K562 (cell line): ENCODE data around the gene ATF6B. TPM values are rescaled to one million over a fixed set of nuclear protein-coding genes. Genes with fewer than 3 reads are reported as not detected.

ENCODE experiments used
- ATAC-seq: fragments of 200-7000 bp; cut with Tn5 transposase; 3 replicates; pipeline ENCODE4 v1.9.1; 2020; ENCODE audit warnings: moderate library complexity
- BruUV-seq: library from RNA; stranded (reverse); fragments of 400-500 nt; replicated peaks from 2 replicates; lab custom pipeline; 2021; lab: Mats Ljungman, UMichigan
- CTCF ChIA-PET: fragments of 300-600 bp; formaldehyde crosslinking; extraction: SDS; loops from one replicate; lab custom pipeline; 2021; ENCODE audit warnings: low intra/inter-chr PET ratio; lab: Yijun Ruan, JAX
- POLR2A ChIA-PET: fragments of 300-600, 350-650 bp; sonication (Branson Sonifier 250); formaldehyde crosslinking; extraction: SDS; loops from one replicate; lab custom pipeline; 2021; ENCODE audit warnings: antibody characterized with exemption, inconsistent platforms; lab: Yijun Ruan, JAX
- DNase-seq, 4 experiments: peaks; one replicate each; pipeline versions ENCODE4 v3.0.0 to v3.0.0-alpha.2; 2011 to 2018; ENCODE audit warnings: low spot score in 3 of 4, mixed read lengths in 3 of 4; ENCODE audit errors: extremely low read depth in 1 of 4
- FAIRE-seq: peaks from 2 replicates; lab custom pipeline; 2011; peaks lifted over from hg19 to GRCh38; lab: Jason Lieb, UNC
- H2AFZ ChIP-seq: 2 replicates; pipeline ENCODE4 v1.6.0; 2011; ENCODE audit warnings: low read depth, low read length, control low read depth, inconsistent platforms
- H3K27ac ChIP-seq: fragments of 200-600 bp; 3 replicates; pipeline ENCODE4 v1.8.0; 2011; ENCODE audit warnings: low read depth, mild to moderate bottlenecking, control low read depth, inconsistent platforms, low read length, moderate library complexity, mixed read lengths; ENCODE audit errors: extremely low read depth
- H3K27me3 ChIP-seq, 2 experiments: fragments of 300-600 bp in 1 of 2; 2 replicates in 1 of 2; 3 replicates in 1 of 2; pipeline versions ENCODE4 v1.6.0 to v1.8.0; 2011; ENCODE audit warnings: inconsistent platforms in 2 of 2, low read length in 2 of 2, mild to moderate bottlenecking in 1 of 2, mixed read lengths in 1 of 2, moderate library complexity in 1 of 2; ENCODE audit not compliant: control insufficient read depth in 2 of 2, insufficient read depth in 2 of 2
- H3K36me3 ChIP-seq: fragments of 300-600 bp; 3 replicates; pipeline ENCODE4 v1.8.0; 2011; ENCODE audit warnings: mild to moderate bottlenecking, low read length, inconsistent platforms; ENCODE audit not compliant: control insufficient read depth, insufficient read depth
- H3K4me1 ChIP-seq, 2 experiments: fragments of 200-600 bp in 1 of 2; replicated peaks in 1 of 2; 2 replicates in 1 of 2; 3 replicates in 1 of 2; pipeline versions ENCODE4 v1.5.1 to v1.8.0; 2011; ENCODE audit warnings: inconsistent platforms in 2 of 2, low read length in 2 of 2, mild to moderate bottlenecking in 1 of 2, mixed read lengths in 1 of 2, moderate library complexity in 1 of 2; ENCODE audit not compliant: control insufficient read depth in 2 of 2, insufficient read depth in 2 of 2
- H3K4me2 ChIP-seq: 2 replicates; pipeline ENCODE4 v1.6.1; 2011; ENCODE audit warnings: low read length, control low read depth, inconsistent platforms, mixed read lengths; ENCODE audit not compliant: insufficient read depth
- H3K4me3 ChIP-seq: fragments of 200-600 bp; sonication (generic), shearing (Covaris generic); 2 replicates; pipeline ENCODE4 v1.5.1; 2016; ENCODE audit warnings: control low read depth, inconsistent platforms
- H3K79me2 ChIP-seq: fragments of 200-600 bp; 3 replicates; pipeline ENCODE4 v1.8.0; 2011; ENCODE audit warnings: low read length, inconsistent platforms; ENCODE audit not compliant: control insufficient read depth, insufficient read depth
- H3K9ac ChIP-seq, 2 experiments: 2 replicates each; pipeline versions ENCODE4 v1.6.0 to v1.6.1; 2011; ENCODE audit warnings: low read depth in 2 of 2, low read length in 2 of 2, control low read depth in 1 of 2, inconsistent platforms in 1 of 2, mild to moderate bottlenecking in 1 of 2, mixed read lengths in 1 of 2; ENCODE audit not compliant: insufficient read depth in 1 of 2
- H3K9me1 ChIP-seq: one replicate; pipeline ENCODE4 v1.6.0; 2011; ENCODE audit warnings: inconsistent platforms, mild to moderate bottlenecking, low read length, moderate library complexity; ENCODE audit not compliant: control insufficient read depth, insufficient read depth
- H3K9me3 ChIP-seq: replicated peaks from 2 replicates; pipeline ENCODE4 v1.5.1; 2011; ENCODE audit warnings: low read depth, low read length, inconsistent platforms; ENCODE audit not compliant: control insufficient read depth, insufficient read depth
- H4K20me1 ChIP-seq: replicated peaks from 2 replicates; pipeline ENCODE4 v1.6.1; 2011; ENCODE audit warnings: low read length, inconsistent platforms, mixed read lengths; ENCODE audit not compliant: control insufficient read depth, insufficient read depth
- CREB5 ChIP-seq: fragments of 250-450 bp; sonication (Bioruptor Pico); IDR thresholded peaks from 2 replicates; pipeline ENCODE4 v1.5.0; 2020; ENCODE audit warnings: mild to moderate bottlenecking
- CREM ChIP-seq: IDR thresholded peaks from 2 replicates; pipeline ENCODE4 v1.6.1; 2014; ENCODE audit warnings: antibody characterized with exemption, low read depth
- ETV5 ChIP-seq: sonication (generic); formaldehyde crosslinking; IDR thresholded peaks from 2 replicates; pipeline ENCODE4 v1.4.0; 2020; ENCODE audit warnings: low read depth, mild to moderate bottlenecking, missing genetic modification reagents
- FOXA3 ChIP-seq, 2 experiments: fragments of 450-650 bp in 1 of 2; sonication (generic) in 1 of 2; formaldehyde crosslinking; IDR thresholded peaks in 1 of 2; conservative IDR thresholded peaks in 1 of 2; 2 replicates each; pipeline versions ENCODE4 v1.4.0 to v1.8.0; 2020 to 2022; ENCODE audit warnings: mild to moderate bottlenecking in 2 of 2, missing genetic modification reagents in 1 of 2
- FUS ChIP-seq: fragments of 200-400 bp; formaldehyde crosslinking; optimal IDR thresholded peaks from 2 replicates; pipeline ENCODE3; 2017; ENCODE audit warnings: low read depth, low read length
- ILF3 ChIP-seq: fragments of 450-650 bp; IDR thresholded peaks from 2 replicates; pipeline ENCODE4 v1.6.1; 2018; ENCODE audit warnings: antibody characterized with exemption, mild to moderate bottlenecking, moderate library complexity, borderline replicate concordance
- L3MBTL2 ChIP-seq: fragments of 450-650 bp; IDR thresholded peaks from 2 replicates; pipeline ENCODE4 v1.6.1; 2016; ENCODE audit warnings: mild to moderate bottlenecking, moderate library complexity
- LEF1 ChIP-seq: fragments of 450-650 bp; IDR thresholded peaks from 2 replicates; pipeline ENCODE4 v1.6.1; 2016; ENCODE audit warnings: mild to moderate bottlenecking
- MAFF ChIP-seq: IDR thresholded peaks from 2 replicates; pipeline ENCODE4 v1.6.1; 2012; ENCODE audit warnings: low read length, improper control_type of control experiment
- NR4A1 ChIP-seq, 2 experiments: fragments of 250-450 bp in 1 of 2; fragments of 450-650 bp in 1 of 2; sonication (Bioruptor Pico) in 1 of 2; IDR thresholded peaks; 2 replicates each; pipeline versions ENCODE4 v1.4.0 to v1.6.1; 2016 to 2020; ENCODE audit warnings: mild to moderate bottlenecking in 2 of 2, missing compliant biosample characterization in 1 of 2, missing genetic modification characterization in 1 of 2, moderate library complexity in 1 of 2
- PHF21A ChIP-seq: fragments of 450-650 bp; IDR thresholded peaks from 2 replicates; pipeline ENCODE4 v1.6.1; 2017; ENCODE audit warnings: low read depth, borderline replicate concordance
- SMAD4 ChIP-seq: fragments of 250-450 bp; sonication (Bioruptor Pico); conservative IDR thresholded peaks from 2 replicates; pipeline ENCODE4 v1.8.0; 2021; ENCODE audit warnings: inconsistent platforms, mild to moderate bottlenecking, moderate library complexity
- SMC3 ChIP-seq: conservative IDR thresholded peaks from 2 replicates; pipeline ENCODE4 v1.6.1; 2011; ENCODE audit warnings: low read depth, low read length, improper control_type of control experiment; ENCODE audit not compliant: insufficient read depth
- TCF3 ChIP-seq: sonication (generic); formaldehyde crosslinking; IDR thresholded peaks from 2 replicates; pipeline ENCODE4 v1.4.0; 2020; ENCODE audit warnings: mild to moderate bottlenecking, missing genetic modification reagents
- TFAP4 ChIP-seq: sonication (generic); formaldehyde crosslinking; IDR thresholded peaks from 2 replicates; pipeline ENCODE4 v1.8.0; 2022; ENCODE audit warnings: missing genetic modification reagents, mild to moderate bottlenecking, moderate library complexity, borderline replicate concordance
- TRIM24 ChIP-seq, 2 experiments: fragments of 450-650 bp; IDR thresholded peaks; 2 replicates each; pipeline ENCODE4 v1.6.1; 2016
- TRIM28 ChIP-seq: fragments of 450-650 bp; IDR thresholded peaks from 2 replicates; pipeline ENCODE4 v1.6.1; 2017
- ZNF280B ChIP-seq: fragments of 250-450 bp; sonication (Bioruptor Pico); IDR thresholded peaks from 2 replicates; pipeline ENCODE4 v1.5.1; 2021; ENCODE audit warnings: mild to moderate bottlenecking
- WGBS: fragments of 100-300 bp; shearing (Covaris generic); methylation state at CpG from one replicate; pipeline ENCODE4 v1.1.6; 2016; ENCODE audit warnings: low coverage, mixed read lengths; ENCODE audit not compliant: insufficient coverage; ENCODE audit errors: missing lambda C conversion rate; 5-methylcytosine and 5-hydroxymethylcytosine counted together
- in situ Hi-C: fragments of 300-500 bp; cut with MboI; formaldehyde crosslinking; loops from 4 replicates; pipeline ENCODE4 v1.15.0; 2018; ENCODE audit warnings: inconsistent platforms, mixed read lengths
- intact Hi-C: fragments of 100-400 bp; cut with micrococcal nuclease; formaldehyde crosslinking; loops from 2 replicates; pipeline ENCODE4 v1.14.2; 2022
- polyA plus RNA-seq, 8 experiments: library from polyadenylated mRNA; depleted of rRNA in 4 of 8; stranded (reverse) in 5 of 8; unstranded in 3 of 8; fragments of >200 nt; fragmentation: Nextera tagmentation in 2 of 8; fragmentation: Illumina TruSeq in 1 of 8; extraction: Ambion mirVana in 2 of 8; extraction: Trizol in 1 of 8; gene quantifications; 2 replicates each; pipeline versions ENCODE4 v1.2.1 to v1.2.3, GENCODE V29; 2011 to 2014; ENCODE audit warnings: inconsistent platforms in 1 of 8, missing spikeins in 1 of 8
- total RNA-seq, 7 experiments: library from RNA; depleted of rRNA in 6 of 7; stranded (reverse); fragments of >200 nt in 6 of 7; fragmentation: Illumina TruSeq in 2 of 7; extraction: Trizol in 2 of 7; gene quantifications; 2 replicates each; pipeline versions ENCODE4 v1.2.1 to v1.2.3, GENCODE V29; 2011 to 2021; ENCODE audit warnings: low replicate concordance in 1 of 7

ATF6B gene
- total and polyA plus RNA-seq, 9 of the 15 experiments (the other 6 are each of a cell fraction or from before 2014, with no cell fraction given), result 20.7 to 131 (median 31.7) TPM

- FAIRE-seq (peak; percentile 97), DNase-seq (peak; percentile 82 to 97 (median 90)), ATAC-seq (peak; percentile 86)
- BruUV-seq, result TSS peak; percentile 35
- H4K20me1 ChIP-seq, result no peaks in the 10 kb centered on the region
- H3K9me1 ChIP-seq, result no peaks in the 10 kb centered on the region
- peak overlapping the region; percentile 65 for H3K4me2 ChIP-seq
- peaks cover 76% of the 10 kb centered on the region for H3K36me3 ChIP-seq
- in situ Hi-C loops (no loop called here), intact Hi-C loops (loop anchor here (2.0 to 5.0 kb wide), 2 partner anchors 27 to 51 kb away; no protein-coding TSS in a partner anchor)
- H3K4me1 ChIP-seq, result peaks cover 46 to 51% of the 10 kb centered on the region in 2 experiments
- no peak overlapping the region for H2AFZ ChIP-seq
- H3K27ac ChIP-seq, result peak overlapping the region; percentile 83
- H3K79me2 ChIP-seq, result peaks cover 7% of the 10 kb centered on the region
- peak overlapping the region; percentile 53 to 88 for H3K9ac ChIP-seq
- H3K27me3 ChIP-seq, result no peaks in the 10 kb centered on the region
- ChIA-PET CTCF (no interaction called here), POLR2A (interaction anchor here (0.8 to 2.2 kb wide), 8 partner anchors 9 to 74 kb away, joined by 3 to 25 read pairs (median 4); partner anchors contain the start of genes AGPAT1 and FKBPL)
- no peaks in the 10 kb centered on the region for H3K9me3 ChIP-seq
- no peak overlapping the region for H3K4me3 ChIP-seq
- 0% methylated on average over 6 of the region's 6 CpGs for WGBS
- TF ChIP-seq SMC3 (no peak), MAFF (no peak; the same call in 1 of the 2 replicates), CREB5 (CRISPR knock-in tag) (no peak), ILF3 (peak; percentile 54; the same call in 1 of the 2 replicates), PHF21A (peak; percentile 67; the same call in 1 of the 2 replicates), TFAP4 (CRISPR knock-in tag) (peak; percentile 63; the same call in 1 of the 2 replicates), ZNF280B (no peak), TRIM28 (peak; percentile 91; the same call in 1 of the 2 replicates), CREM (peak; percentile 83), L3MBTL2 (peak; percentile 75), FOXA3 (CRISPR knock-in tag; conservative IDR thresholded peaks at IDR 0.05 in 1 of 2, IDR thresholded peaks at IDR 0.05 in 1 of 2) (no peak), TRIM24 (IDR thresholded peaks at IDR 0.05) (peak; percentile 81 to 88), LEF1 (peak; percentile 97), TCF3 (peak; percentile 98), ETV5 (CRISPR knock-in tag) (peak; percentile 26; the same call in 1 of the 2 replicates), NR4A1 (CRISPR knock-in tag; IDR thresholded peaks at IDR 0.05) (no peak), NR4A1 (tag; IDR thresholded peaks at IDR 0.05) (peak; percentile 87), FUS (no peak), SMAD4 (peak; percentile 90)
Measured at GRCh38 chr6:32167761-32168262, 39.8 kb upstream of the ATF6B start.
